ENCODE results near the gene PRR5L.

Gene PRR5L

GRCh38 chr11:36388951-36389350 lies 92.9 kb downstream of the PRR5L start:
- no CpG with 5 or more reads among the region's 7 CpGs for WGBS, 2 donors (ENCODE audit: extremely low coverage in 2 of 2, insufficient read length in 2 of 2, insufficient replicate concordance in 1 of 2)
- H2BK12ac ChIP-seq (ENCODE audit: low read length) = no peak overlapping the region
- no peak overlapping the region for H3K14ac ChIP-seq (ENCODE audit: low read length)
- H3K27ac ChIP-seq (replicated peaks; ENCODE audit: low read length) = no peak overlapping the region
- H3K9me3 ChIP-seq (replicated peaks in 1 of 2; ENCODE audit: control insufficient read depth in 2 of 2, insufficient read depth in 1 of 2, low read depth in 1 of 2, low read length in 2 of 2) = peaks cover 0 to 19% of the 10 kb centered on the region in 2 donors
- H4K8ac ChIP-seq (ENCODE audit: low read depth, low read length) = no peak overlapping the region
- no peak overlapping the region for H3K4me3 ChIP-seq (ENCODE audit: low read length in 2 of 2)
- H3K4me2 ChIP-seq (ENCODE audit: insufficient read depth, low read length, poor library complexity, severe bottlenecking) = no peak overlapping the region
- no peak overlapping the region for H3K23ac ChIP-seq (ENCODE audit: low read depth, low read length, poor library complexity)
- H3K18ac ChIP-seq (ENCODE audit: low read length) = no peak overlapping the region
- H4K91ac ChIP-seq (ENCODE audit: low read depth, low read length, poor library complexity) = no peak overlapping the region
- no peak overlapping the region for H3K9ac ChIP-seq (ENCODE audit: low read depth, low read length, poor library complexity)
- no peak overlapping the region for H3K4ac ChIP-seq (ENCODE audit: low read length)
- H2AK5ac ChIP-seq (ENCODE audit: low read depth, low read length) = no peak overlapping the region
- no peaks in the 10 kb centered on the region for H3K27me3 ChIP-seq (ENCODE audit: control insufficient read depth in 3 of 3, insufficient read depth in 3 of 3, low read depth in 1 of 3, low read length in 3 of 3)
- H2BK5ac ChIP-seq (ENCODE audit: low read length) = no peak overlapping the region
- peaks cover 12 to 41% of the 10 kb centered on the region in 2 donors for H3K4me1 ChIP-seq (ENCODE audit: control insufficient read depth in 2 of 2, insufficient read depth in 1 of 2, low read depth in 1 of 2, low read length in 2 of 2)
- H2AFZ ChIP-seq (ENCODE audit: low read length) = no peak overlapping the region
- peaks cover under 1 to 37% of the 10 kb centered on the region in 2 donors for H3K36me3 ChIP-seq (replicated peaks in 1 of 2; ENCODE audit: control insufficient read depth in 2 of 2, insufficient read depth in 2 of 2, low read length in 2 of 2)
- no peak overlapping the region for H2BK120ac ChIP-seq (ENCODE audit: low read depth, low read length)
- no peak for DNase-seq (ENCODE audit: low spot score)
- H3K79me1 ChIP-seq (ENCODE audit: low read depth, low read length) = no peaks in the 10 kb centered on the region
- H2BK15ac ChIP-seq (ENCODE audit: low read length) = no peak overlapping the region

- Histone ChIP-seq H3K4me3 (ENCODE audit: low read length in 2 of 2) (no peak overlapping the region), H3K4ac (ENCODE audit: low read length) (no peak overlapping the region), H2BK12ac (ENCODE audit: low read length) (no peak overlapping the region), H4K91ac (ENCODE audit: low read depth, low read length, poor library complexity) (no peak overlapping the region), H3K9ac (ENCODE audit: low read depth, low read length, poor library complexity) (no peak overlapping the region), H3K23ac (ENCODE audit: low read depth, low read length, poor library complexity) (no peak overlapping the region), H3K14ac (ENCODE audit: low read length) (no peak overlapping the region), H3K36me3 (replicated peaks in 1 of 2; ENCODE audit: control insufficient read depth in 2 of 2, insufficient read depth in 2 of 2, low read length in 2 of 2) (peaks cover 4 to 41% of the 10 kb centered on the region in 2 donors), H2AK5ac (ENCODE audit: low read depth, low read length) (no peak overlapping the region), H2BK15ac (ENCODE audit: low read length) (no peak overlapping the region), H3K18ac (ENCODE audit: low read length) (no peak overlapping the region), H3K27me3 (ENCODE audit: control insufficient read depth in 3 of 3, insufficient read depth in 3 of 3, low read depth in 1 of 3, low read length in 3 of 3) (no peaks in the 10 kb centered on the region), H3K27ac (replicated peaks; ENCODE audit: low read length) (no peak overlapping the region), H3K4me1 (ENCODE audit: control insufficient read depth in 2 of 2, insufficient read depth in 1 of 2, low read depth in 1 of 2, low read length in 2 of 2) (peaks cover 12 to 40% of the 10 kb centered on the region in 2 donors), H2BK5ac (ENCODE audit: low read length) (no peak overlapping the region), H3K79me1 (ENCODE audit: low read depth, low read length) (no peaks in the 10 kb centered on the region), H3K9me3 (replicated peaks in 1 of 2; ENCODE audit: control insufficient read depth in 2 of 2, insufficient read depth in 1 of 2, low read depth in 1 of 2, low read length in 2 of 2) (peaks cover 0 to 21% of the 10 kb centered on the region in 2 donors), H2AFZ (ENCODE audit: low read length) (no peak overlapping the region), H4K8ac (ENCODE audit: low read depth, low read length) (no peak overlapping the region), H2BK120ac (ENCODE audit: low read depth, low read length) (no peak overlapping the region), H3K4me2 (ENCODE audit: insufficient read depth, low read length, poor library complexity, severe bottlenecking) (no peak overlapping the region)
- DNase-seq (ENCODE audit: low spot score) = no peak
- WGBS, 2 donors (ENCODE audit: extremely low coverage in 2 of 2, insufficient read length in 2 of 2, insufficient replicate concordance in 1 of 2) = no CpG with 5 or more reads among the region's 4 CpGs
Measured at GRCh38 chr11:36389811-36390210, 93.7 kb downstream of the PRR5L start.

GRCh38 chr11:36390963-36391471 lies 94.9 kb downstream of the PRR5L start:
- DNase-seq (ENCODE audit: low spot score) = no peak
- no peak overlapping the region for H4K8ac ChIP-seq (ENCODE audit: low read depth, low read length)
- H3K36me3 ChIP-seq (replicated peaks in 1 of 2; ENCODE audit: control insufficient read depth in 2 of 2, insufficient read depth in 2 of 2, low read length in 2 of 2) = peaks cover 4 to 53% of the 10 kb centered on the region in 2 donors
- H4K91ac ChIP-seq (ENCODE audit: low read depth, low read length, poor library complexity) = no peak overlapping the region
- no peak overlapping the region for H2BK12ac ChIP-seq (ENCODE audit: low read length)
- H3K27me3 ChIP-seq (ENCODE audit: control insufficient read depth in 3 of 3, insufficient read depth in 3 of 3, low read depth in 1 of 3, low read length in 3 of 3) = no peaks in the 10 kb centered on the region
- H2BK15ac ChIP-seq (ENCODE audit: low read length) = no peak overlapping the region
- no peak overlapping the region for H3K18ac ChIP-seq (ENCODE audit: low read length)
- peaks cover 0 to 21% of the 10 kb centered on the region in 2 donors for H3K9me3 ChIP-seq (replicated peaks in 1 of 2; ENCODE audit: control insufficient read depth in 2 of 2, insufficient read depth in 1 of 2, low read depth in 1 of 2, low read length in 2 of 2)
- H3K4ac ChIP-seq (ENCODE audit: low read length) = no peak overlapping the region
- WGBS, 2 donors (ENCODE audit: extremely low coverage in 2 of 2, insufficient read length in 2 of 2, insufficient replicate concordance in 1 of 2) = no CpG with 5 or more reads among the region's 4 CpGs
- H2BK120ac ChIP-seq (ENCODE audit: low read depth, low read length) = no peak overlapping the region
- no peak overlapping the region for H3K23ac ChIP-seq (ENCODE audit: low read depth, low read length, poor library complexity)
- no peak overlapping the region for H3K4me3 ChIP-seq (ENCODE audit: low read length in 2 of 2)
- H3K4me2 ChIP-seq (ENCODE audit: insufficient read depth, low read length, poor library complexity, severe bottlenecking) = no peak overlapping the region
- H3K79me1 ChIP-seq (ENCODE audit: low read depth, low read length) = no peaks in the 10 kb centered on the region
- peaks cover 4 to 30% of the 10 kb centered on the region in 2 donors for H3K4me1 ChIP-seq (ENCODE audit: control insufficient read depth in 2 of 2, insufficient read depth in 1 of 2, low read depth in 1 of 2, low read length in 2 of 2)
- H3K27ac ChIP-seq (replicated peaks; ENCODE audit: low read length) = no peak overlapping the region
- no peak overlapping the region for H3K9ac ChIP-seq (ENCODE audit: low read depth, low read length, poor library complexity)
- no peak overlapping the region for H2BK5ac ChIP-seq (ENCODE audit: low read length)
- no peak overlapping the region for H3K14ac ChIP-seq (ENCODE audit: low read length)
- no peak overlapping the region for H2AFZ ChIP-seq (ENCODE audit: low read length)
- H2AK5ac ChIP-seq (ENCODE audit: low read depth, low read length) = no peak overlapping the region

- Histone ChIP-seq H3K4ac (ENCODE audit: low read length) (no peak overlapping the region), H2BK5ac (ENCODE audit: low read length) (no peak overlapping the region), H2BK15ac (ENCODE audit: low read length) (no peak overlapping the region), H3K27ac (replicated peaks; ENCODE audit: low read length) (no peak overlapping the region), H3K4me1 (ENCODE audit: control insufficient read depth in 2 of 2, insufficient read depth in 1 of 2, low read depth in 1 of 2, low read length in 2 of 2) (peaks cover 2 to 22% of the 10 kb centered on the region in 2 donors), H2BK12ac (ENCODE audit: low read length) (no peak overlapping the region), H2AFZ (ENCODE audit: low read length) (no peak overlapping the region), H3K27me3 (ENCODE audit: control insufficient read depth in 3 of 3, insufficient read depth in 3 of 3, low read depth in 1 of 3, low read length in 3 of 3) (no peaks in the 10 kb centered on the region), H3K79me1 (ENCODE audit: low read depth, low read length) (no peaks in the 10 kb centered on the region), H3K9ac (ENCODE audit: low read depth, low read length, poor library complexity) (no peak overlapping the region), H2AK5ac (ENCODE audit: low read depth, low read length) (no peak overlapping the region), H3K36me3 (replicated peaks in 1 of 2; ENCODE audit: control insufficient read depth in 2 of 2, insufficient read depth in 2 of 2, low read length in 2 of 2) (peaks cover 10 to 55% of the 10 kb centered on the region in 2 donors), H3K4me2 (ENCODE audit: insufficient read depth, low read length, poor library complexity, severe bottlenecking) (no peak overlapping the region), H4K8ac (ENCODE audit: low read depth, low read length) (no peak overlapping the region), H3K18ac (ENCODE audit: low read length) (no peak overlapping the region), H3K9me3 (replicated peaks in 1 of 2; ENCODE audit: control insufficient read depth in 2 of 2, insufficient read depth in 1 of 2, low read depth in 1 of 2, low read length in 2 of 2) (peaks cover 0 to 19% of the 10 kb centered on the region in 2 donors), H3K23ac (ENCODE audit: low read depth, low read length, poor library complexity) (no peak overlapping the region), H3K4me3 (ENCODE audit: low read length in 2 of 2) (no peak overlapping the region), H3K14ac (ENCODE audit: low read length) (no peak overlapping the region), H4K91ac (ENCODE audit: low read depth, low read length, poor library complexity) (no peak overlapping the region), H2BK120ac (ENCODE audit: low read depth, low read length) (no peak overlapping the region)
- WGBS, 2 donors (ENCODE audit: extremely low coverage in 2 of 2, insufficient read length in 2 of 2, insufficient replicate concordance in 1 of 2) = no CpG with 5 or more reads among the region's 2 CpGs
- DNase-seq (ENCODE audit: low spot score) = no peak
Measured at GRCh38 chr11:36392196-36392595, 96.1 kb downstream of the PRR5L start.
